HEK293 (cell line): ENCODE results near the gene TBC1D16.

Experiments used
- CTCF ChIA-PET: fragments of 350-600 bp; formaldehyde crosslinking; extraction: SDS; loops from one replicate; lab custom pipeline; 2021; ENCODE audit warnings: antibody characterized with exemption; lab: Yijun Ruan, JAX
- POLR2A ChIA-PET: fragments of 300-600 bp; formaldehyde crosslinking; extraction: SDS; loops from one replicate; lab custom pipeline; 2020; ENCODE audit warnings: antibody characterized with exemption, inconsistent platforms; lab: Yijun Ruan, JAX
- H3K27ac ChIP-seq: fragments of 200-500 bp; sonication (Bioruptor generic); 2 replicates; pipeline ENCODE4 v1.5.1; 2014; ENCODE audit warnings: low read depth, low read length, control low read depth, inconsistent platforms; ENCODE audit errors: extremely low read depth
- H3K36me3 ChIP-seq, 2 experiments: fragments of 200-500 bp in 1 of 2; sonication (Bioruptor generic) in 1 of 2; 1 replicate in 1 of 2; 2 replicates in 1 of 2; pipeline ENCODE4 v1.5.1; 2014 to 2017; ENCODE audit warnings: inconsistent platforms in 2 of 2, low read length in 2 of 2; ENCODE audit not compliant: control insufficient read depth in 2 of 2, insufficient read depth in 1 of 2
- H3K4me1 ChIP-seq: fragments of 200-500 bp; sonication (Bioruptor generic); 2 replicates; pipeline ENCODE4 v1.5.1; 2014; ENCODE audit warnings: mild to moderate bottlenecking, low read length, inconsistent platforms; ENCODE audit not compliant: control insufficient read depth, insufficient read depth
- H3K4me3 ChIP-seq: 2 replicates; pipeline ENCODE4 v1.5.1; 2011; ENCODE audit warnings: low read depth, mild to moderate bottlenecking, control low read depth, low read length, moderate library complexity
- H3K9me3 ChIP-seq: fragments of 200-500 bp; sonication (Bioruptor generic); 2 replicates; pipeline ENCODE4 v1.5.1; 2014; ENCODE audit warnings: low read depth, low read length, inconsistent platforms; ENCODE audit not compliant: control insufficient read depth, insufficient read depth
- EGR2 ChIP-seq: fragments of 450-650 bp; formaldehyde crosslinking; IDR thresholded peaks from 2 replicates; pipeline ENCODE4 v1.5.1; 2016; ENCODE audit warnings: low read depth, missing biosample characterization, missing genetic modification characterization
- GLI4 ChIP-seq: fragments of 450-650 bp; formaldehyde crosslinking; IDR thresholded peaks from 2 replicates; pipeline ENCODE4 v1.5.1; 2016; ENCODE audit warnings: missing biosample characterization, missing genetic modification characterization
- GLIS1 ChIP-seq: fragments of 450-650 bp; formaldehyde crosslinking; IDR thresholded peaks from 2 replicates; pipeline ENCODE4 v1.5.1; 2016; ENCODE audit warnings: missing biosample characterization, missing genetic modification characterization
- GLIS2 ChIP-seq: fragments of 450-650 bp; formaldehyde crosslinking; IDR thresholded peaks from 2 replicates; pipeline ENCODE4 v1.5.1; 2016; ENCODE audit warnings: missing biosample characterization, missing genetic modification characterization
- HOXD13 ChIP-seq: sonication (generic); formaldehyde crosslinking; IDR thresholded peaks from 2 replicates; pipeline ENCODE4 v1.8.0; 2022; ENCODE audit warnings: missing genetic modification reagents, borderline replicate concordance
- KLF1 ChIP-seq: fragments of 450-650 bp; formaldehyde crosslinking; IDR thresholded peaks from 2 replicates; pipeline ENCODE4 v1.5.1; 2016; ENCODE audit warnings: missing biosample characterization, missing genetic modification characterization
- KLF7 ChIP-seq: fragments of 450-650 bp; formaldehyde crosslinking; IDR thresholded peaks from 2 replicates; pipeline ENCODE4 v1.5.1; 2016; ENCODE audit warnings: missing biosample characterization, missing genetic modification characterization, borderline replicate concordance
- KLF9 ChIP-seq: fragments of 450-650 bp; formaldehyde crosslinking; IDR thresholded peaks from 2 replicates; pipeline ENCODE4 v1.5.1; 2016; ENCODE audit warnings: missing biosample characterization, missing genetic modification characterization, low read depth
- MZF1 ChIP-seq: fragments of 450-650 bp; formaldehyde crosslinking; IDR thresholded peaks from 2 replicates; pipeline ENCODE4 v1.5.1; 2017; ENCODE audit warnings: missing biosample characterization, missing genetic modification characterization, borderline replicate concordance
- OSR2 ChIP-seq: fragments of 450-650 bp; formaldehyde crosslinking; IDR thresholded peaks from 2 replicates; pipeline ENCODE4 v1.5.1; 2016; ENCODE audit warnings: missing biosample characterization, missing genetic modification characterization
- WT1 ChIP-seq: fragments of 450-650 bp; formaldehyde crosslinking; IDR thresholded peaks from 2 replicates; pipeline ENCODE4 v1.5.1; 2016; ENCODE audit warnings: missing biosample characterization, missing genetic modification characterization
- ZBTB8A ChIP-seq: fragments of 450-650 bp; formaldehyde crosslinking; IDR thresholded peaks from 2 replicates; pipeline ENCODE4 v1.5.1; 2016; ENCODE audit warnings: missing biosample characterization, missing genetic modification characterization
- ZEB2 ChIP-seq: fragments of 450-650 bp; formaldehyde crosslinking; IDR thresholded peaks from 2 replicates; pipeline ENCODE4 v1.5.1; 2016; ENCODE audit warnings: missing biosample characterization, missing genetic modification characterization
- ZFP69B ChIP-seq: fragments of 450-650 bp; formaldehyde crosslinking; IDR thresholded peaks from 2 replicates; pipeline ENCODE4 v1.5.1; 2016; ENCODE audit warnings: missing biosample characterization, missing genetic modification characterization
- ZNF155 ChIP-seq: fragments of 450-650 bp; formaldehyde crosslinking; IDR thresholded peaks from 2 replicates; pipeline ENCODE4 v1.5.1; 2016; ENCODE audit warnings: missing biosample characterization, missing genetic modification characterization
- ZNF175 ChIP-seq: fragments of 450-650 bp; formaldehyde crosslinking; IDR thresholded peaks from 2 replicates; pipeline ENCODE4 v1.5.1; 2016; ENCODE audit warnings: missing biosample characterization, missing genetic modification characterization
- ZNF2 ChIP-seq: fragments of 450-650 bp; formaldehyde crosslinking; IDR thresholded peaks from 2 replicates; pipeline ENCODE4 v1.5.1; 2016; ENCODE audit warnings: missing biosample characterization, missing genetic modification characterization
- ZNF24 ChIP-seq: fragments of 450-650 bp; formaldehyde crosslinking; IDR thresholded peaks from 2 replicates; pipeline ENCODE4 v1.5.1; 2016; ENCODE audit warnings: missing biosample characterization, missing genetic modification characterization
- ZNF37A ChIP-seq: fragments of 450-650 bp; IDR thresholded peaks from 2 replicates; pipeline ENCODE4 v1.5.1; 2018; ENCODE audit warnings: missing biosample characterization, missing genetic modification characterization
- ZNF558 ChIP-seq: fragments of 450-650 bp; formaldehyde crosslinking; IDR thresholded peaks from 2 replicates; pipeline ENCODE4 v1.5.1; 2016; ENCODE audit warnings: missing biosample characterization, missing genetic modification characterization
- ZNF561 ChIP-seq: fragments of 450-650 bp; IDR thresholded peaks from 2 replicates; pipeline ENCODE4 v1.5.1; 2018; ENCODE audit warnings: missing biosample characterization, missing genetic modification characterization, borderline replicate concordance
- ZNF768 ChIP-seq: fragments of 450-650 bp; formaldehyde crosslinking; IDR thresholded peaks from 2 replicates; pipeline ENCODE4 v1.5.1; 2018; ENCODE audit warnings: missing biosample characterization, mild to moderate bottlenecking, missing genetic modification characterization
- ZSCAN30 ChIP-seq: fragments of 450-650 bp; IDR thresholded peaks from 2 replicates; pipeline ENCODE4 v1.5.1; 2018; ENCODE audit warnings: missing biosample characterization, mild to moderate bottlenecking, missing genetic modification characterization, moderate library complexity
- TF ChIP-seq, protein P1 (sequence below): fragments of 450-650 bp; formaldehyde crosslinking; IDR thresholded peaks from 2 replicates; pipeline ENCODE4 v1.5.1; 2016; ENCODE audit warnings: missing biosample characterization, missing genetic modification characterization, borderline replicate concordance
- TF ChIP-seq, protein P2 (sequence below): fragments of 450-650 bp; formaldehyde crosslinking; IDR thresholded peaks from 2 replicates; pipeline ENCODE4 v1.5.1; 2016; ENCODE audit warnings: missing biosample characterization, missing genetic modification characterization
- TF ChIP-seq, protein P3 (sequence below): fragments of 450-650 bp; formaldehyde crosslinking; IDR thresholded peaks from 2 replicates; pipeline ENCODE4 v1.5.1; 2016; ENCODE audit warnings: missing biosample characterization, missing genetic modification characterization
- TF ChIP-seq, protein P4 (sequence below): fragments of 450-650 bp; formaldehyde crosslinking; IDR thresholded peaks from 2 replicates; pipeline ENCODE4 v1.5.1; 2016; ENCODE audit warnings: missing biosample characterization, missing genetic modification characterization

TBC1D16 gene

DNA sequence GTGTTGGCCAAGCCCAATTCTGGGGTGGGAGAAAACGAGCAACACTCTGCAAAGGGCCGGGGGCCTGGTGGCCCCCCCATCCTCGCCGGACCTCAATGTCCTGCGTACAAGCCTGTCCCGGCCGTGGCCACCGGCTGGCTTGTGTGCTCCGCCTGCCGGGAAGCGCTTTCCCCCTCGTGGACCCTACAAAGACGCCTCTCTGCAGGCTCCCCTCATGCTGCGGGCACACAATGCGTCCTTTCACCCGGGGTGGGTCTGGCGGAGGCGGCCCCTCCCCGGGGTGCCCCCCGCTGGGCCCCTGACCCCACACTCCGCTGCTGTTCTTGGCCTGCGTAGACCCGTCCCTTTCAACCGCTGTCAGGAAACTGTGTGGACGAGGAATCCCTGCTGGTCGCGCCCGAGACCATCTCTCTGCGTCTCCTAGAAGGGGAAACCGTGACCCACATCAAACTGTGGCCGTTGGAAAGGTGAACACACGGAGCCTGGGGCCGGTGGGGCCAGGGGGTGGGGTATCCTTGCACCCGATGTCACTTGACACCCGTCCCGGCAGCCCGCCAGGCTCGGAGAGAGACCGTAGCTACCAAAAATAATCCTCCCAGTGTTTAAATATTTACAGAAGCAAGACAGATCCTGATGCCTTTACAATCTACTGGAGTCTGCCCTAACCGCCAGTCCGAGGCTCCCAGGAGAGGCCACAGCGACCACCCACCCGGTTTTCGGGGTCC lies 43.6 kb downstream of the TBC1D16 start (continued):
- TF ChIP-seq, protein P1, sequence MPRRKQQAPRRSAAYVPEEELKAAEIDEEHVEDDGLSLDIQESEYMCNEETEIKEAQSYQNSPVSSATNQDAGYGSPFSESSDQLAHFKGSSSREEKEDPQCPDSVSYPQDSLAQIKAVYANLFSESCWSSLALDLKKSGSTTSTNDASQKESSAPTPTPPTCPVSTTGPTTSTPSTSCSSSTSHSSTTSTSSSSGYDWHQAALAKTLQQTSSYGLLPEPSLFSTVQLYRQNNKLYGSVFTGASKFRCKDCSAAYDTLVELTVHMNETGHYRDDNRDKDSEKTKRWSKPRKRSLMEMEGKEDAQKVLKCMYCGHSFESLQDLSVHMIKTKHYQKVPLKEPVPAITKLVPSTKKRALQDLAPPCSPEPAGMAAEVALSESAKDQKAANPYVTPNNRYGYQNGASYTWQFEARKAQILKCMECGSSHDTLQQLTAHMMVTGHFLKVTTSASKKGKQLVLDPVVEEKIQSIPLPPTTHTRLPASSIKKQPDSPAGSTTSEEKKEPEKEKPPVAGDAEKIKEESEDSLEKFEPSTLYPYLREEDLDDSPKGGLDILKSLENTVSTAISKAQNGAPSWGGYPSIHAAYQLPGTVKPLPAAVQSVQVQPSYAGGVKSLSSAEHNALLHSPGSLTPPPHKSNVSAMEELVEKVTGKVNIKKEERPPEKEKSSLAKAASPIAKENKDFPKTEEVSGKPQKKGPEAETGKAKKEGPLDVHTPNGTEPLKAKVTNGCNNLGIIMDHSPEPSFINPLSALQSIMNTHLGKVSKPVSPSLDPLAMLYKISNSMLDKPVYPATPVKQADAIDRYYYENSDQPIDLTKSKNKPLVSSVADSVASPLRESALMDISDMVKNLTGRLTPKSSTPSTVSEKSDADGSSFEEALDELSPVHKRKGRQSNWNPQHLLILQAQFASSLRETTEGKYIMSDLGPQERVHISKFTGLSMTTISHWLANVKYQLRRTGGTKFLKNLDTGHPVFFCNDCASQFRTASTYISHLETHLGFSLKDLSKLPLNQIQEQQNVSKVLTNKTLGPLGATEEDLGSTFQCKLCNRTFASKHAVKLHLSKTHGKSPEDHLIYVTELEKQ (tag by site-specific recombination), result 0 out of 2 replicates have a peak, but pooled peaks have one; percentile 3
- TF ChIP-seq ZFP69B (tag by site-specific recombination) (peak; percentile 97), KLF1 (tag by site-specific recombination) (peak; percentile 66), OSR2 (peak; percentile 94), ZNF24 (peak; percentile 82), WT1 (tag by site-specific recombination) (peak; percentile 58), ZNF2 (tag by site-specific recombination) (0 out of 2 replicates have a peak, but pooled peaks have one; percentile 26), HOXD13 (CRISPR knock-in tag) (no peak), ZBTB8A (tag by site-specific recombination) (peak; percentile 71), ZNF561 (peak; percentile 40; the same call in 1 of the 2 replicates), ZNF768 (tag by site-specific recombination) (no peak), KLF7 (tag by site-specific recombination) (0 out of 2 replicates have a peak, but pooled peaks have one; percentile 56), GLIS1 (tag by site-specific recombination) (peak; percentile 95), ZNF155 (tag by site-specific recombination) (no peak), MZF1 (tag by site-specific recombination) (peak; percentile 27; the same call in 1 of the 2 replicates)
- TF ChIP-seq, protein P2, sequence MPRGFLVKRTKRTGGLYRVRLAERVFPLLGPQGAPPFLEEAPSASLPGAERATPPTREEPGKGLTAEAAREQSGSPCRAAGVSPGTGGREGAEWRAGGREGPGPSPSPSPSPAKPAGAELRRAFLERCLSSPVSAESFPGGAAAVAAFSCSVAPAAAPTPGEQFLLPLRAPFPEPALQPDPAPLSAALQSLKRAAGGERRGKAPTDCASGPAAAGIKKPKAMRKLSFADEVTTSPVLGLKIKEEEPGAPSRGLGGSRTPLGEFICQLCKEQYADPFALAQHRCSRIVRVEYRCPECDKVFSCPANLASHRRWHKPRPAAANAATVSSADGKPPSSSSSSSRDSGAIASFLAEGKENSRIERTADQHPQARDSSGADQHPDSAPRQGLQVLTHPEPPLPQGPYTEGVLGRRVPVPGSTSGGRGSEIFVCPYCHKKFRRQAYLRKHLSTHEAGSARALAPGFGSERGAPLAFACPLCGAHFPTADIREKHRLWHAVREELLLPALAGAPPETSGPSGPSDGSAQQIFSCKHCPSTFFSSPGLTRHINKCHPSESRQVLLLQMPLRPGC (tag by site-specific recombination), result no peak
- TF ChIP-seq, protein P3, sequence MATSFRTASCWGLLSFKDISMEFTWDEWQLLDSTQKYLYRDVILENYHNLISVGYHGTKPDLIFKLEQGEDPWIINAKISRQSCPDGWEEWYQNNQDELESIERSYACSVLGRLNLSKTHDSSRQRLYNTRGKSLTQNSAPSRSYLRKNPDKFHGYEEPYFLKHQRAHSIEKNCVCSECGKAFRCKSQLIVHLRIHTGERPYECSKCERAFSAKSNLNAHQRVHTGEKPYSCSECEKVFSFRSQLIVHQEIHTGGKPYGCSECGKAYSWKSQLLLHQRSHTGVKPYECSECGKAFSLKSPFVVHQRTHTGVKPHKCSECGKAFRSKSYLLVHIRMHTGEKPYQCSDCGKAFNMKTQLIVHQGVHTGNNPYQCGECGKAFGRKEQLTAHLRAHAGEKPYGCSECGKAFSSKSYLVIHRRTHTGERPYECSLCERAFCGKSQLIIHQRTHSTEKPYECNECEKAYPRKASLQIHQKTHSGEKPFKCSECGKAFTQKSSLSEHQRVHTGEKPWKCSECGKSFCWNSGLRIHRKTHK (tag by site-specific recombination), result no peak

DNA sequence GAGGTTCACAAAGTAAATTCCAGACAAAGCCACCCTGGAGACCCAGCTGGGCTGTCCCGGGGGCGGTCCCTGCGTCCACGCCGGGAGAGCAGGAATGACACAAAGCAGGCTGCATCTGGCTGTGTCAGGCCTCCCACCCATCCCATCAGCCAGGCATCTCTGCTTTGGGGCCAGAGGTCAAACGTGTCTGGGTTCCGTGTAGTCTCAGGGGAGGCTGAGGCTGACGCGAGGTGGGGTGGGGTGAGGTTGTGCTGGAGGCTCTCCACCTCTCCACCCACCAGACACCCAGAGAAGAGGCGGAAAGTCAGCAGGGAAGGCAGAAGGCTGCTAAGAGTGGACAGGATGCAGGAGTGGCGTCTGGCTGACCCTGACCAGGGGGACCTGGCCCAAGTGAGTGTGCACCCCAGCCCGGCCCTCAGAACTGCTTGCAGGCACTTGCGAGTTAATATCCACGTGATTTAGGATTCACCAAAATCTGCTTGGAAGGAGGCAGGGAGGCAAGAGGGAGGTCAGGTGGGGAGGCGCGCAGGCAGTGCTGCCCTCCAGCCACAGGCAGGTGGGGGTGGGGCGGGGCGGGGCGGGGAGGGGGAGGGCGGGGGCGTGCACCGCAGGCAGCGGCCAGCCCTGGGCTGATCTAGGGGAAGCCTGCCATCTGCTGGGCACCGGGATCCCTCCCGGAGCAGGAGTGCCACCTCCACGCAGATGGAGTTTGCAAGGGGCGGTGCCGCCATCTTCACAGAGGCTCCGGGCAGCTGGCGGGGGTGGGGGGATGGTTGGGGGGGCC lies 44.3 kb downstream of the TBC1D16 start:
- POLR2A ChIA-PET, result interaction anchor here (0.6 to 1.0 kb wide), 3 partner anchors 157 to 1576 kb away, joined by 4 to 10 read pairs (median 4); no protein-coding TSS in a partner anchor
- TF ChIP-seq ZNF37A (tag by site-specific recombination) (no peak), KLF9 (tag by site-specific recombination) (peak; percentile 30; the same call in 1 of the 2 replicates), ZNF175 (tag by site-specific recombination) (no peak), EGR2 (peak; percentile 68), ZNF558 (no peak), GLI4 (no peak), GLIS2 (tag by site-specific recombination) (0 out of 2 replicates have a peak, but pooled peaks have one; percentile 9), ZSCAN30 (tag by site-specific recombination) (0 out of 2 replicates have a peak, but pooled peaks have one; percentile 23), ZEB2 (tag by site-specific recombination) (no peak)
- TF ChIP-seq, protein P4, sequence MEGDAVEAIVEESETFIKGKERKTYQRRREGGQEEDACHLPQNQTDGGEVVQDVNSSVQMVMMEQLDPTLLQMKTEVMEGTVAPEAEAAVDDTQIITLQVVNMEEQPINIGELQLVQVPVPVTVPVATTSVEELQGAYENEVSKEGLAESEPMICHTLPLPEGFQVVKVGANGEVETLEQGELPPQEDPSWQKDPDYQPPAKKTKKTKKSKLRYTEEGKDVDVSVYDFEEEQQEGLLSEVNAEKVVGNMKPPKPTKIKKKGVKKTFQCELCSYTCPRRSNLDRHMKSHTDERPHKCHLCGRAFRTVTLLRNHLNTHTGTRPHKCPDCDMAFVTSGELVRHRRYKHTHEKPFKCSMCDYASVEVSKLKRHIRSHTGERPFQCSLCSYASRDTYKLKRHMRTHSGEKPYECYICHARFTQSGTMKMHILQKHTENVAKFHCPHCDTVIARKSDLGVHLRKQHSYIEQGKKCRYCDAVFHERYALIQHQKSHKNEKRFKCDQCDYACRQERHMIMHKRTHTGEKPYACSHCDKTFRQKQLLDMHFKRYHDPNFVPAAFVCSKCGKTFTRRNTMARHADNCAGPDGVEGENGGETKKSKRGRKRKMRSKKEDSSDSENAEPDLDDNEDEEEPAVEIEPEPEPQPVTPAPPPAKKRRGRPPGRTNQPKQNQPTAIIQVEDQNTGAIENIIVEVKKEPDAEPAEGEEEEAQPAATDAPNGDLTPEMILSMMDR, result no peak

More for the DNA sequence above, 44.3 kb downstream of the TBC1D16 start:
- CTCF ChIA-PET, result interaction anchor here (0.6 to 3.5 kb wide), 12 partner anchors 17 to 274 kb away, joined by 3 to 28 read pairs (median 4); no protein-coding TSS in a partner anchor
- Histone ChIP-seq H3K36me3 (no peaks in the 10 kb centered on the region), H3K4me3 (no peak overlapping the region), H3K27ac (peak overlapping the region; percentile 85; the same call in 1 of the 2 replicates), H3K4me1 (peaks cover 36% of the 10 kb centered on the region), H3K9me3 (no peaks in the 10 kb centered on the region)
